ENCODE measurements around the gene PLCH1. TPM values are rescaled to one million over a fixed set of nuclear protein-coding genes. Genes with fewer than 3 reads are reported as not detected.

PLCH1 gene
- total RNA-seq, 1 experiment from 2014 or later: 8.9 TPM

DNA sequence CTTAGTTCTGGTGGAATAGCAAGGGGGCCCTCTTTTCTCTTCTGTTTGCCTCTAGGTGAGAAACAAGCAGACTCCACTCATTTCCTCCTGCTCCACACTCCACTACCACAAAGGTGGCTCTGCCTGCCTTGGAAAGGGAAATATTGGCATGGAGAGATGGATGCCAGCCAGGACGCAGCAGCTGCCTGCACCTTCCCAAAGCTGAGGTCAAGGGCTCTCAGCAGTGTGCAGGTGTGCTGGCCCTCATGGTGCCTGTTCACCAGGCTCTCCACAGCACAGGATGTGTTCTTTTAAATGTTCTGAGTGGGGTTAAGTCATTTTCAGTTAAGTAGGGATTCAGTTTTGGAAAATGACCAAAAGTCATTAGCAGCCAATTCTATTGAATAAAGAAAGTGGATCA, 240.2 kb downstream of the PLCH1 start (continued):
- TF ChIP-seq, protein P1, sequence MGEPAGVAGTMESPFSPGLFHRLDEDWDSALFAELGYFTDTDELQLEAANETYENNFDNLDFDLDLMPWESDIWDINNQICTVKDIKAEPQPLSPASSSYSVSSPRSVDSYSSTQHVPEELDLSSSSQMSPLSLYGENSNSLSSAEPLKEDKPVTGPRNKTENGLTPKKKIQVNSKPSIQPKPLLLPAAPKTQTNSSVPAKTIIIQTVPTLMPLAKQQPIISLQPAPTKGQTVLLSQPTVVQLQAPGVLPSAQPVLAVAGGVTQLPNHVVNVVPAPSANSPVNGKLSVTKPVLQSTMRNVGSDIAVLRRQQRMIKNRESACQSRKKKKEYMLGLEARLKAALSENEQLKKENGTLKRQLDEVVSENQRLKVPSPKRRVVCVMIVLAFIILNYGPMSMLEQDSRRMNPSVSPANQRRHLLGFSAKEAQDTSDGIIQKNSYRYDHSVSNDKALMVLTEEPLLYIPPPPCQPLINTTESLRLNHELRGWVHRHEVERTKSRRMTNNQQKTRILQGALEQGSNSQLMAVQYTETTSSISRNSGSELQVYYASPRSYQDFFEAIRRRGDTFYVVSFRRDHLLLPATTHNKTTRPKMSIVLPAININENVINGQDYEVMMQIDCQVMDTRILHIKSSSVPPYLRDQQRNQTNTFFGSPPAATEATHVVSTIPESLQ (CRISPR knock-in tag; IDR thresholded peaks at IDR 0.05): no peak
- TF ChIP-seq, protein P2, sequence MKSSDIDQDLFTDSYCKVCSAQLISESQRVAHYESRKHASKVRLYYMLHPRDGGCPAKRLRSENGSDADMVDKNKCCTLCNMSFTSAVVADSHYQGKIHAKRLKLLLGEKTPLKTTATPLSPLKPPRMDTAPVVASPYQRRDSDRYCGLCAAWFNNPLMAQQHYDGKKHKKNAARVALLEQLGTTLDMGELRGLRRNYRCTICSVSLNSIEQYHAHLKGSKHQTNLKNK (CRISPR knock-in tag; IDR thresholded peaks at IDR 0.05): no peak
- TF ChIP-seq GABPB1 (CRISPR knock-in tag; IDR thresholded peaks at IDR 0.05) (no peak), JUN (CRISPR knock-in tag; IDR thresholded peaks at IDR 0.05) (no peak)

DNA sequence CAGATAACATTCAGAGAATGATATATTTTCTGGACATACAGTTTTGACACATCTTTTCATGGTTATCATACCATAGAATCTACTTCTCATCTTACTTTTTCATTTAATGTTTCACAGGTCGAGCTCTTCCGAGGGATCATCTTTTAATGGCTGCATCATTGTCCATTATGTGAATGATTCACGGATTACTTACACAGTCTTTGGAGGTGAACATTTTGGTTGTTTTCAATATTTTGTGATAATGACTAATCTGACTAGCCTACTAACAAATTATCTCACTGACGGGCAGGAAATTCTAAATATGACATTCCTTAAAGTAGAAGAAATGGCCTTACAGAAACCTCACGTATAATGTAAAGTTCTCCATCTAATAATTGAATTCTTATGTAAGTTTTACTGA, 242.2 kb downstream of the PLCH1 start:
- ChIA-PET POLR2A (no interaction called here), CTCF (no interaction called here)
- ATAC-seq (no peak), DNase-seq (ENCODE audit: low spot score) (no peak)
- Mint-ChIP-seq H3K4me3 (no peak overlapping the region), H3K27me3 (ENCODE audit: low read depth) (no peaks in the 10 kb centered on the region), H3K36me3 (peaks cover 14% of the 10 kb centered on the region), H3K4me1 (peaks cover 2% of the 10 kb centered on the region; the same call in 1 of the 2 replicates), H3K27ac (no peak overlapping the region), H3K9me3 (no peaks in the 10 kb centered on the region)
- TF ChIP-seq, protein P3, sequence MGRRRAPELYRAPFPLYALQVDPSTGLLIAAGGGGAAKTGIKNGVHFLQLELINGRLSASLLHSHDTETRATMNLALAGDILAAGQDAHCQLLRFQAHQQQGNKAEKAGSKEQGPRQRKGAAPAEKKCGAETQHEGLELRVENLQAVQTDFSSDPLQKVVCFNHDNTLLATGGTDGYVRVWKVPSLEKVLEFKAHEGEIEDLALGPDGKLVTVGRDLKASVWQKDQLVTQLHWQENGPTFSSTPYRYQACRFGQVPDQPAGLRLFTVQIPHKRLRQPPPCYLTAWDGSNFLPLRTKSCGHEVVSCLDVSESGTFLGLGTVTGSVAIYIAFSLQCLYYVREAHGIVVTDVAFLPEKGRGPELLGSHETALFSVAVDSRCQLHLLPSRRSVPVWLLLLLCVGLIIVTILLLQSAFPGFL (CRISPR knock-in tag; IDR thresholded peaks at IDR 0.05; ENCODE audit: borderline replicate concordance): no peak
- TF ChIP-seq TP53 (CRISPR knock-in tag; IDR thresholded peaks at IDR 0.05) (no peak), ZNF416 (CRISPR knock-in tag; IDR thresholded peaks at IDR 0.05) (no peak)

DNA sequence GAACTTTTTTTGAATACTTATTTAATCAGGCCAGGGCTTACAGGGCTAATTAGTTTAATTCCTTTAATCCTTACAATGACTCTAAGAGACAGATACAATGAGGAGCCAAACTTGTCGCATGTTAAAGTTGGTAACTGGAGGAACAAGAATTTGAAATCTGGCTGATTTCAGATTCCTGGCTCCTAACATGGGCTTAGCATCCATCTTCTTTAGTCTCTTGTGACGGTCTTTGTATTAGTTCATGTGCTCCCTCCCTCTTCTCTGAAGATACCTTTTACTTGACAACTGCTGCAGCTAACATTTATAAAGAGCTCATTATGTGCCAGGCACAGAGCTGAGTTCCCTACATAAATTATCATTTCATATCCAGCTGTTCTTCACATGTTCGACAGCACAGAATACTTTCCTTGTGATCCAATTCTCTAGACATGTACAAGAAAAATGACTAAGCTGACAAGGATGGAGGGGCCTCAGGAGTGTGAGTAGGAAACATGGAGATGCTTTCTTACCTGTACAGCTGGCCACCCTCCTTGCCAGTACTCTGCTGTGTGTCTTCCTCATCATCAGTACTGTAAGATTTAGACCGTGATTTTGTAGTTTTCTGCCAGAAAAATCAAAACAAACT, 244.6 kb downstream of the PLCH1 start:
- H3K36me3 Mint-ChIP-seq: peaks cover 17% of the 10 kb centered on the region
- ATAC-seq (no peak), DNase-seq (ENCODE audit: low spot score) (no peak)
- TF ChIP-seq, protein P4, sequence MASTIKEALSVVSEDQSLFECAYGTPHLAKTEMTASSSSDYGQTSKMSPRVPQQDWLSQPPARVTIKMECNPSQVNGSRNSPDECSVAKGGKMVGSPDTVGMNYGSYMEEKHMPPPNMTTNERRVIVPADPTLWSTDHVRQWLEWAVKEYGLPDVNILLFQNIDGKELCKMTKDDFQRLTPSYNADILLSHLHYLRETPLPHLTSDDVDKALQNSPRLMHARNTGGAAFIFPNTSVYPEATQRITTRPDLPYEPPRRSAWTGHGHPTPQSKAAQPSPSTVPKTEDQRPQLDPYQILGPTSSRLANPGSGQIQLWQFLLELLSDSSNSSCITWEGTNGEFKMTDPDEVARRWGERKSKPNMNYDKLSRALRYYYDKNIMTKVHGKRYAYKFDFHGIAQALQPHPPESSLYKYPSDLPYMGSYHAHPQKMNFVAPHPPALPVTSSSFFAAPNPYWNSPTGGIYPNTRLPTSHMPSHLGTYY (CRISPR knock-in tag; IDR thresholded peaks at IDR 0.05): no peak
- CTCF ChIA-PET: no interaction called here
- no peak overlapping the region for H3K4me3 Mint-ChIP-seq
- peaks cover 6% of the 10 kb centered on the region; the same call in 1 of the 2 replicates for H3K4me1 Mint-ChIP-seq
- H3K27ac Mint-ChIP-seq: no peak overlapping the region
- POLR2A ChIA-PET: no interaction called here
- H3K9me3 Mint-ChIP-seq: no peaks in the 10 kb centered on the region
- H3K27me3 Mint-ChIP-seq (ENCODE audit: low read depth): no peaks in the 10 kb centered on the region

DNA sequence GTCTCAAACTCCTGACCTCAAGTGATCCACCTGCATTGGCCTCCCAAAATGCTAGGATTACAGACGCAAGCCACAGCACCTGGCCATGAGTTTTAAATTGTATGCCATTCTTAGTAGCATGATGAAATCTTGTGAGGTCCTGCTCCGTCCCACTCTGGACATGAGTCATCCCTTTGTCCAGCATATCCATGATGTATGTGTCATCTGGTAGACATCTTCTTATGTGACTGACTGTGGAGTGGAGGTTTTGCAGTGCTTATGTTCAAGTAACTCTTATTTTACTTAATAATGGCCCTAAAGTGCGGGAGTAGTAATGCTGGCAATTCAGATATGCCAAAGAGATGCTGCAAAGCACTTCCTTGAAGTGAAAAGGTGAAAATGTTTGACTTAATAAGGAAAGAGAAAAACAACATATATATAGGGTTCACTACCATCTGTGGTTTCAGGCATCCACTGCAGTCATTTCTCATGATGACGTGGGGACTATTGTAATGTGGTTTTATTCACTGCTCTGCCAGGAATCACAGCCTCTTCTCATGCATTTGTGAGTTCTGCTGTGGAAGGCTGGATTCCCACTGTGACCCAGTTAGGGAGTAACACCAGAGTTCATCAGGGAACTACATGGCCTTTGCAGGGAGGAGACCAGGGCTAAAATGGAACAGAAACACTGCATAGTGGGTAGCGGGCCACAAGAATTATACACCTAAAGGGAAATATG, 246.8 kb downstream of the PLCH1 start:
- no peak for DNase-seq (ENCODE audit: low spot score)
- no peak for ATAC-seq
- Mint-ChIP-seq H3K4me1 (peaks cover 6% of the 10 kb centered on the region; the same call in 1 of the 2 replicates), H3K27ac (peak overlapping the region; percentile 29; the same call in 1 of the 2 replicates), H3K4me3 (no peak overlapping the region), H3K9me3 (no peaks in the 10 kb centered on the region), H3K36me3 (peaks cover 10% of the 10 kb centered on the region), H3K27me3 (ENCODE audit: low read depth) (no peaks in the 10 kb centered on the region)
- POLR2A ChIA-PET: no interaction called here
- CTCF ChIA-PET: no interaction called here
- TF ChIP-seq, protein P5, sequence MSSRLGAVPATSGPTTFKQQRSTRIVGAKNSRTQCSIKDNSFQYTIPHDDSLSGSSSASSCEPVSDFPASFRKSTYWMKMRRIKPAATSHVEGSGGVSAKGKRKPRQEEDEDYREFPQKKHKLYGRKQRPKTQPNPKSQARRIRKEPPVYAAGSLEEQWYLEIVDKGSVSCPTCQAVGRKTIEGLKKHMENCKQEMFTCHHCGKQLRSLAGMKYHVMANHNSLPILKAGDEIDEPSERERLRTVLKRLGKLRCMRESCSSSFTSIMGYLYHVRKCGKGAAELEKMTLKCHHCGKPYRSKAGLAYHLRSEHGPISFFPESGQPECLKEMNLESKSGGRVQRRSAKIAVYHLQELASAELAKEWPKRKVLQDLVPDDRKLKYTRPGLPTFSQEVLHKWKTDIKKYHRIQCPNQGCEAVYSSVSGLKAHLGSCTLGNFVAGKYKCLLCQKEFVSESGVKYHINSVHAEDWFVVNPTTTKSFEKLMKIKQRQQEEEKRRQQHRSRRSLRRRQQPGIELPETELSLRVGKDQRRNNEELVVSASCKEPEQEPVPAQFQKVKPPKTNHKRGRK (CRISPR knock-in tag; IDR thresholded peaks at IDR 0.05; ENCODE audit: borderline replicate concordance): no peak
- TF ChIP-seq, protein P6, sequence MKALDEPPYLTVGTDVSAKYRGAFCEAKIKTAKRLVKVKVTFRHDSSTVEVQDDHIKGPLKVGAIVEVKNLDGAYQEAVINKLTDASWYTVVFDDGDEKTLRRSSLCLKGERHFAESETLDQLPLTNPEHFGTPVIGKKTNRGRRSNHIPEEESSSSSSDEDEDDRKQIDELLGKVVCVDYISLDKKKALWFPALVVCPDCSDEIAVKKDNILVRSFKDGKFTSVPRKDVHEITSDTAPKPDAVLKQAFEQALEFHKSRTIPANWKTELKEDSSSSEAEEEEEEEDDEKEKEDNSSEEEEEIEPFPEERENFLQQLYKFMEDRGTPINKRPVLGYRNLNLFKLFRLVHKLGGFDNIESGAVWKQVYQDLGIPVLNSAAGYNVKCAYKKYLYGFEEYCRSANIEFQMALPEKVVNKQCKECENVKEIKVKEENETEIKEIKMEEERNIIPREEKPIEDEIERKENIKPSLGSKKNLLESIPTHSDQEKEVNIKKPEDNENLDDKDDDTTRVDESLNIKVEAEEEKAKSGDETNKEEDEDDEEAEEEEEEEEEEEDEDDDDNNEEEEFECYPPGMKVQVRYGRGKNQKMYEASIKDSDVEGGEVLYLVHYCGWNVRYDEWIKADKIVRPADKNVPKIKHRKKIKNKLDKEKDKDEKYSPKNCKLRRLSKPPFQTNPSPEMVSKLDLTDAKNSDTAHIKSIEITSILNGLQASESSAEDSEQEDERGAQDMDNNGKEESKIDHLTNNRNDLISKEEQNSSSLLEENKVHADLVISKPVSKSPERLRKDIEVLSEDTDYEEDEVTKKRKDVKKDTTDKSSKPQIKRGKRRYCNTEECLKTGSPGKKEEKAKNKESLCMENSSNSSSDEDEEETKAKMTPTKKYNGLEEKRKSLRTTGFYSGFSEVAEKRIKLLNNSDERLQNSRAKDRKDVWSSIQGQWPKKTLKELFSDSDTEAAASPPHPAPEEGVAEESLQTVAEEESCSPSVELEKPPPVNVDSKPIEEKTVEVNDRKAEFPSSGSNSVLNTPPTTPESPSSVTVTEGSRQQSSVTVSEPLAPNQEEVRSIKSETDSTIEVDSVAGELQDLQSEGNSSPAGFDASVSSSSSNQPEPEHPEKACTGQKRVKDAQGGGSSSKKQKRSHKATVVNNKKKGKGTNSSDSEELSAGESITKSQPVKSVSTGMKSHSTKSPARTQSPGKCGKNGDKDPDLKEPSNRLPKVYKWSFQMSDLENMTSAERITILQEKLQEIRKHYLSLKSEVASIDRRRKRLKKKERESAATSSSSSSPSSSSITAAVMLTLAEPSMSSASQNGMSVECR (CRISPR knock-in tag; IDR thresholded peaks at IDR 0.05; ENCODE audit: borderline replicate concordance): no peak
- no peak for TF ChIP-seq ELF4 (CRISPR knock-in tag; IDR thresholded peaks at IDR 0.05; ENCODE audit: low read depth)
- TF ChIP-seq, protein P7, sequence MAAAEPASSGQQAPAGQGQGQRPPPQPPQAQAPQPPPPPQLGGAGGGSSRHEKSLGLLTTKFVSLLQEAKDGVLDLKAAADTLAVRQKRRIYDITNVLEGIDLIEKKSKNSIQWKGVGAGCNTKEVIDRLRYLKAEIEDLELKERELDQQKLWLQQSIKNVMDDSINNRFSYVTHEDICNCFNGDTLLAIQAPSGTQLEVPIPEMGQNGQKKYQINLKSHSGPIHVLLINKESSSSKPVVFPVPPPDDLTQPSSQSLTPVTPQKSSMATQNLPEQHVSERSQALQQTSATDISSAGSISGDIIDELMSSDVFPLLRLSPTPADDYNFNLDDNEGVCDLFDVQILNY (CRISPR knock-in tag; IDR thresholded peaks at IDR 0.05): no peak
- TF ChIP-seq NFYB (CRISPR knock-in tag; conservative IDR thresholded peaks at IDR 0.05; ENCODE audit: low read depth): no peak
- TF ChIP-seq, protein P8, sequence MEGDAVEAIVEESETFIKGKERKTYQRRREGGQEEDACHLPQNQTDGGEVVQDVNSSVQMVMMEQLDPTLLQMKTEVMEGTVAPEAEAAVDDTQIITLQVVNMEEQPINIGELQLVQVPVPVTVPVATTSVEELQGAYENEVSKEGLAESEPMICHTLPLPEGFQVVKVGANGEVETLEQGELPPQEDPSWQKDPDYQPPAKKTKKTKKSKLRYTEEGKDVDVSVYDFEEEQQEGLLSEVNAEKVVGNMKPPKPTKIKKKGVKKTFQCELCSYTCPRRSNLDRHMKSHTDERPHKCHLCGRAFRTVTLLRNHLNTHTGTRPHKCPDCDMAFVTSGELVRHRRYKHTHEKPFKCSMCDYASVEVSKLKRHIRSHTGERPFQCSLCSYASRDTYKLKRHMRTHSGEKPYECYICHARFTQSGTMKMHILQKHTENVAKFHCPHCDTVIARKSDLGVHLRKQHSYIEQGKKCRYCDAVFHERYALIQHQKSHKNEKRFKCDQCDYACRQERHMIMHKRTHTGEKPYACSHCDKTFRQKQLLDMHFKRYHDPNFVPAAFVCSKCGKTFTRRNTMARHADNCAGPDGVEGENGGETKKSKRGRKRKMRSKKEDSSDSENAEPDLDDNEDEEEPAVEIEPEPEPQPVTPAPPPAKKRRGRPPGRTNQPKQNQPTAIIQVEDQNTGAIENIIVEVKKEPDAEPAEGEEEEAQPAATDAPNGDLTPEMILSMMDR (IDR thresholded peaks at IDR 0.05): no peak
